ENCODE measurements around the gene AUTS2.

The AUTS2 gene

DNA sequence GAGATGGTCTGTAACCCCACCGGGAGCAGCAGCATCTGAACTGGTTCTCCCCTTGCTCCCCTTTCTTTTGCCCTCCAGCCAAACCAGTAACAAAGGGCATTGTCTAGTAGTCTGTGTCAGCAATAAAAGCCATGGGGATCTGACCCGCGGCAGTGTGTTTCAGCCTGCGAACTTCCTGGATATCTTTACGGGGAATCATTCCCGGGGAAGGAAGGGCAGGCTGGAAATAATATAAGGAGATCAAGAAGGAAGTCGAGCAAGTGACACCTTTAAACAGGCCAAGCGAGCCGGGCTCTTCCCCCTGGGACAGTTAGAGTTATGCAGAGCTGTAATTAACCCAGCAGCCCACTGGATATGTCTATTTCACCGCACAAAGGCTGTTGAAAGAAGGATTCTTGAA lies 872.5 kb downstream of the AUTS2 start:
- DNase-seq (ENCODE audit: low read depth) = no peak

DNA sequence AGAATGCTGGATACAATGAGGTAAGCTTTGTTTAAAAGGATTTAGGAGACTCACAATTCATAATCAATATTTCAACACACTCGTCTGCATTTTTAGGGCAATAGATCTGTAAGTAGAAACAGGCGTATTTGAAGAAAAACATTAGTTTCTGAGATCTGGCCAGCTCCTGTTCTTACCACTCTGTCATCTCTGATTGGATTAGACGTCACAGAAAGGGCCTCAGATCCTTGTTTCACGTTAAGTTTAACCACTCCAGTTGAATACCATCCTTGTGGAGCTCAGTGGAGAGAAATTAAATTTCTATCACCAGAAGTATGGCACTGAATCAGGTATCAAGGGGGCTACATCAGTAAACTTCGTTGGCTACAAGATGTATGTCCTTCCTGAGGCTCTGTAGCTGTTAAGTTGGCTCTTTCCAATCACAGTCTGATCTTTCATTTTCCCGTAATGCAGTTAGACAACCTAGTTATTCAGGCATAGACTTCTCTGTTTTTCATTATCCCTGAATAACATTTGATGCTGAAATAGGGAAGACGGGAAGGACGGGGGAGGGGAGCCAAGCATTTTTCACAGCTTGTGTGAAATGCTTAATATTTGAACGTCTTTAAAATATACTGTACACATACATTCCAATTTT lies 874.4 kb downstream of the AUTS2 start:
- DNase-seq (ENCODE audit: low read depth) = no peak

DNA sequence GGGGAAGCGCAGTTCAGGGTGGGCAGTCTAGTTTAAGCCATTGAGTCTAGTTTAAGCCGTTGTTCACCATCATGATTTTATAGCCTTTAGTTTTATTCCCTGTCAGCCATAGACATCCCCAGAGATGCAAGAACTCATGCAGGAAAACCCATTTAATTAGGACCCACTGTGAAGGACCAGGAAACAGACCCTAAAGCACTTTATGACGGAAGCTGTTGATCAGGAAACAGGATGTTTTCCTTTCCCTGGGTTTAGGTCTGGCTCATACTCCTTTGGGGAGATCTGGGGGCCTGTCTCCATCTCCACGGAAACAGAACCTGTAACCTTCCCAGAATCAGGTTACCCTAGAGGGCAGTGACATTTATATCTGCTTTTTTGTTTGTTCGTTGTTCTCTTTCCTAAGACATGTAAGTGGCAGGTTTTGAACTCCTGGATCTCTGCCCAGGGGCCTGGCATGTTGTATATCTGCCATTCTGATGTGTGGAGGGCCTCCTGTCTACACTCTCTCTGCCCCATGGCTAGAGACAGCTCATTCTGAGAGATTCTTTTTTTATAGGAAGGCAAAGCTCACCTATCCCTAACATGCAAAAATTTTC lies 876.5 kb downstream of the AUTS2 start:
- DNase-seq (ENCODE audit: low read depth) = no peak

DNA sequence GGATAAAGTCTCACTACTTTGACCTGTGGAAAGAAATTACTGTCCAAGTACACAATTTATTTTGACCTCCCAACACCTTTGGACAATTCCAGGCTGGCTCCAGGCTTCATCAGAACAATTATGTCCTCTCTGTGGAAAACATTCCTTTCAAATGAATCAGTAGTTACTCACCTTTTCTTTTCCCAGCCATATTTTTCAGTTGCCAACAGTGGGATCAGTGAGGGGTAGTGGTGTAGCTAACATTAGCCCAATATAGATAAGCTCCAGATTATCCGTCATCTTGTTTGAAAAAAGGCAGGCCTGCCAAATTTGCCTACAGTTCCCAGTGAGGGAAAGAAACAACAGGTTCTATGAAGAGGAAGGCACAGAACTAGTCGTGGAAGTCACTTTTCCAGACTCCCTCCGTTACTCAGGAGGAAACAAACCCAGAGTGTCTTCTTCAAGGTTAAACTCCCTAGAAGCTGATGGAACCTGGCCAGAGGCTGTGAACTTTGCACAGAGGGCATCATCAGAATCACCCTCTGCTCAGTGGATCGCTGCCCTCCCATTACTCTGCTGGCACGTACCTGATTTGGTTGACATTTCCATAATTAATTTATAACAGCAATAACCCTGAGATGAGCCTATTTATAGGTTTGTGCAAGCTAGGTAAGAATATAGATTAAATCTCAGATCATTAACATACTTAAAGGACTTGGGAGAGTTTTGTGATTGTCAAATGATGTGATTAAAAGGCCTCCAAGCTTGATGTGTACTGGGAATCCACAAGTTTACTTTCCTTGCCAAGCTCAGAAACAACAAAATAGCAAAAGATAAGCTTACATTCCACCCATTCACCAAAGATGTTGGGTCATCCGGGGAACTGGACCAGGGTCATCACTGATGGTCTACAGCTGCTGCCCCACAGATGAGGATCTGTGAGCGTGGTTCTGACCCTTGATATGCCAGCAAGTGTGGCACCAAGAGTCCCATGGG lies 879.0 kb downstream of the AUTS2 start:
- no peak for DNase-seq (ENCODE audit: low read depth)

DNA sequence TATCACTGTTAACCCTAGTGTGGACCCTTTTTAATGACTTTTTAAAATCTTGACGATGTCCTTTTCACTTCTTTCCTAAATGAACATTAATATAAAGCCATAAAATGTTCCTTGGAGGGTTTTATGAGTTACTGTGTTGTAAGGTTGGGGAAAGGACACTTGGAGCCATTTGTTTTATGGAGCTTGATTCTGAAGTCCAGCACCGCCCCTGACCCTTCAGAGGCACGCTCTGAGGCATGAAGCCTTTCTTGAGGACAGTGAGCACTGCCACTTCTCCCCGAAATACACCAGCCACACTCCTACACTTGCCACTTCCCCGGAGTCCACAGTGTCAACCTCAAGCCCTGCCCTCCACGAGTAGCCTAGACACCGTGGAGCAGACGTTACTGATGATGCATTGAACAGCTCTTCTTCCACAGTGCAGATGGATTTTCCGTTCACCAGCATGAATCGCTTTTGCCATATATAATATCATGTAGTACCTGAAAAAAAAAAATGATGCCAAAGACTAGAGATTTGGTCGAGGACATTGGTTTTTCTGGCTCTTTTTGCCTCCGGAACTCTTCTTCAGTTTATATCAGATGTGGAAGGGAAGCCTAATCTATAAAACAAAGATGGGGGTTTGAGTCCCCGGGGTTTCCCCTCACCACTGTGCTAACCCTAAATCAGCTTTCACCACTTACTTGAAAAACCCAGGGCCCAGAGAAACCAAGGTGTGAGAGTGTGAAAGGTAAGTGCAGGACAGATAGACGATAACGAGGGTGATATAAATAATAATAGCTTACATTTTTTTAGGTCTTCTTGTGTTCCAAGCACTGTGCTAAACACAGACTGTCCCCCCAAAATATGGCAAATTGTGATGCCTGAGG lies 881.1 kb downstream of the AUTS2 start:
- DNase-seq (ENCODE audit: low read depth) = no peak

DNA sequence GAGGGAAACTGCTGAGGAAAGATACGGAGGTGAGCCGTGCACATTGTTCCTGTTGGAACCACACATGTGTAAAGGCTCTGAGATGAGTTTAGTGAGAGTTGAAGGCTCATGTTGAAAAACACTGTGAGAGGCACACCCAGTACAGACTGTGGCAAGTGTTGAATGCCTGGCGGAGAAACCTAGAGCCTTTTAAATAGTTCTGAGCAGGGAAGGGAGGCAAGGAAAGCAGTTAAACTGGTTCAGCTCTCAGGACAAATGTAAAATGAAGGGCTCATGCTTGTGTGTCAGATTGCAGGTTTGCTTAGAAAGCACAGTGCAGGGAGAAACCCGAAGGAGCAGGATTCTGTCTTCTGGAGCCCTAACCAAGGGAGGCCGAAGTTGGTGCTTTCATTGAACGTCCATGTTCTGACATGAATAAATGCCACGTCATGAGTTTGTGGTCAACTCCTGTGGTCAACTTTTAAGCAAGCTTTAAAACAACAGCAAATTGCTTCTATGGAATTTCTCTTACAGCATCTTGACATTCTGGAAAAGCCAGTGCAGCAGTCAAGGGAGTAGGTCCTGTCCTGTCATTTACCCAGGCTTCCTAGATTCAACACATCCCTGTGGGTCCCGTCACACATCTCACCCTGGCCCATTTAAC lies 882.8 kb downstream of the AUTS2 start:
- DNase-seq (ENCODE audit: low read depth) = no peak

DNA sequence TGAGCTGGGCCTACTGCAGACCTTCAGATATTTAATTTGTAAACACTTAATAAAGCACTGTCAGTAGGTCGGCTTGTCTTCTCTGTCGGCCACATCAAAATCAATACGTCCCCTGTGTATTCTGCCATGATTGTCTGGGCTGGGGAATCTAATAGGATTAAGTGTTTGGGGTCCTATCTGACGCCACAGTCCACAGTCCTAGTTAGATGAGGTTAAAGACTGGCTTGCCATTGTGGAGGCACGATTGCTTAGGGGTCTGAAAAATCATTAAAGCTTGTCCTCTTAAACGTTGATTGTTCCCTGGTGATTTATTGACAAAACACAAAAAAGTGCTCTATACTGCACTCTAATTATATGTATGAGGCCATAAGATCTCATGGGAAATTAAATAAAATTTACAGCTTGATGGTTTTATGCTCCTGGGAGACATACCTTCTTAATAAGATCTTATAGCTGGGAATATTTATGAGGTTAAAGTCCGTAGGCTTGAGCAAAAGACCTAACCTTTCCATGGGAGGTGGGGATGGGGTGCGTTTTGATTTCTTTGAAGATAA lies 883.4 kb downstream of the AUTS2 start:
- DNase-seq (ENCODE audit: low read depth) = no peak

DNA sequence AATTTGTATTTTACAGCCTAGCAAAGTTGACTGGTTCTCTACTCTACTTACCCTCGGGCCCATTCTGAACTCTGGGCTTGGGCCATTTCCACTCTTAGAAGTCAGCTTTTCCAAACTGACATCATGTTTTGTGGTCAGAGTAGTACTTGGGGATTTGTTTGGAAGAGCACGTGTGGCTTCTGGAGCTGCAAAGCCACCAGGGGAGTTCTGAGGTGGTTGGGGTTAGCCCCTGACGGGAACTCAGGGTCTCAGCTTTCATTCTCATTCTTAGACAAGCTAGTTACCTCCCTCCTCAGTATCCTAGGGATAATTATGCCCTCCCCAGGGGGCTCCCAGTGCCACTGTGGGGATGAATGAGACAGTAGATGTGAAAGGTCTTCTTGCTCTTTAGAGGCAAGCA lies 886.0 kb downstream of the AUTS2 start:
- no peak for DNase-seq (ENCODE audit: low read depth)

DNA sequence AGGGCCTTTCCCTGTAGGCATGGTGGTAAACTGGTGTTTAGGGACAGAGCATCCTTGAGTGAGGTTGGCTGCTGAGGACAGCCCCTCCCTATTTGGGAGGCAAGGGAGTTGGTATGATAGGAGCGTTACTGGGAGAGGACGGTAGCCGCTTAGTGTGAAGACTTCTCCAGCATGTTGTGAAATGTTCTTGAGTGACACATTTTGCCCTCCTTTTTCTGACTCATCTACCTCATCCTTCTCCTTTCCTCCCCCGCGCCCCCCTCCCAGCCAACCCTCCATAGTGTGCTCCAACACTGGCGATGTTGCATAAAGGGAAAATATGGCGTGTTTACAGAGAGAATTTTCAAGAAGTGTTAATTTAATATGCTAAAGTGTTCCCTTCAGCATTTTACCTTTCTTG lies 888.7 kb downstream of the AUTS2 start:
- no peak for DNase-seq (ENCODE audit: low read depth)

DNA sequence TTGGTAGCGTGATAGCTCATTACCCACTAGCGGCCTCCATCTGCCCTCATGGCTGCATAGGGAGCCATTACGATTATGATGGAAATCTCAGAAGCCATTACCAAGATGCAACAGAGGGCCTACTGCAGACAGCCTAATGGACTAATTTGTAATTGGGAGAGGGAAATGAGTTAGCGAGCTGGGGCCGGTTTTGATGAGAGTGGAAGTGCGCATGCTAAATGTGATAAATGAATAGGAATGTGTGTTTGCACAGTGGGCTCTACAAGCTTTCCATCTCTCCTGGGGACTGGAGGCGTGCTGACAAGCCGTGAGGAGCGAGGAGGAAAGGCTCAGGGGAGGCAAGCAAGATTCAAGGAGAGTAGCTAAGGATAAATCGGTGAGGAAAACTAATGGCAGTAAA lies 889.2 kb downstream of the AUTS2 start:
- DNase-seq (ENCODE audit: low read depth) = no peak

DNA sequence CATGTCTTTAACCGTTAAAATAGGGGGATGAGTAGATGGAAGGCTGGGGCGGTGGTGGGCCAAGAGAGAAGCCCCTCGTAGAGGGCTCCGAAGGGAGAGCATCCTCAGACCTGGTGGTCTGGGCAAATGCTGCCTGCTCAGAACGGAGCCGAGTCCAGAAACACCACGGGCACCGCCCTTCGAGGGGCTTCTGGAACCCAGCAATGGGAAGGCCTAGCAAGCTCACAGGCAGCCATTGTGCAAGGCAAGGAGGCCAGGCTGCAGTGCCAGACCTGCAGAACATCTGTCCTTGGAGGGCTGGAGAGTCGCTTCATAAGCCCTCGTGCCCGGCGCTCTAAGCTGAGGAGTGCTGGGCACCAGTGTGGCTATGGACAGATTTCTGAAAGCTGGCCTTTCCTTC lies 889.6 kb downstream of the AUTS2 start:
- no peak for DNase-seq (ENCODE audit: low read depth)

DNA sequence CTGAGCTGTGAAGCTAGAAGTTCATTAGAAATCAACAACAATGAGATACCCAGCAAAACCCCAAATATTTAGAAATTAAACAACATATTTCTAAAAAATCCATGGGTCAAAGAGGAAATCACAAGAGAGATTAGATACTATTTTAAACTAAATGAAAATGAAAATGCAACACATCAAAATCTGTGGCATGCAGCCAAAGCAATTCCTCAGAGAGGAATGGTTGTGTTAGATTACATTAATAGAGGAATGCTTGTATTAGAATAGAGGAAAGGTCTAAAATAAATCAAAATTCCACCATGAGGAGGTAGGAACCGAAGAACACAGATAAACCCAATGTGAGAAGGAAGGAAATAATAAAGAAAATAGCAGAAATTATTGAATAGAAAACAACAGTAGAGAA lies 891.5 kb downstream of the AUTS2 start:
- DNase-seq (ENCODE audit: low read depth) = no peak

DNA sequence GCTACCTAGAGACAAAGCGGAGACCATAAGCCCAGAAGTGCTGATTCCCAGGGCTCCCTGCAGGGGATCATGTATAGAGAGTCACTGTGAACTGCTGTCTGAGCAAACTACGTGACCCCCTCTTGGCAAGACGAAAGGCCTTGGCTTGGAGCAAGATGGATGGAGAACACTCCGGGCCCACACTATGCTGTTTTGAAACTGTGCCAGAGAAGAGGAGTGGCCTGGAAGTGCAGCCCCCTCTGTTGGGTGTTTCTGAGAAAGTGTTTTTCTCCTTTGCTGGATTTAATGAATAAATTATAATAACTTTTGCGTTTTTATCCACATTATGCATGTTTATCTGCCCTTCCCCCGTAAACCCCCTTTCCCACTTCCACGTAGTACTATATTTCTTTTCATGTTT lies 894.4 kb downstream of the AUTS2 start:
- no peak for DNase-seq (ENCODE audit: low read depth)

DNA sequence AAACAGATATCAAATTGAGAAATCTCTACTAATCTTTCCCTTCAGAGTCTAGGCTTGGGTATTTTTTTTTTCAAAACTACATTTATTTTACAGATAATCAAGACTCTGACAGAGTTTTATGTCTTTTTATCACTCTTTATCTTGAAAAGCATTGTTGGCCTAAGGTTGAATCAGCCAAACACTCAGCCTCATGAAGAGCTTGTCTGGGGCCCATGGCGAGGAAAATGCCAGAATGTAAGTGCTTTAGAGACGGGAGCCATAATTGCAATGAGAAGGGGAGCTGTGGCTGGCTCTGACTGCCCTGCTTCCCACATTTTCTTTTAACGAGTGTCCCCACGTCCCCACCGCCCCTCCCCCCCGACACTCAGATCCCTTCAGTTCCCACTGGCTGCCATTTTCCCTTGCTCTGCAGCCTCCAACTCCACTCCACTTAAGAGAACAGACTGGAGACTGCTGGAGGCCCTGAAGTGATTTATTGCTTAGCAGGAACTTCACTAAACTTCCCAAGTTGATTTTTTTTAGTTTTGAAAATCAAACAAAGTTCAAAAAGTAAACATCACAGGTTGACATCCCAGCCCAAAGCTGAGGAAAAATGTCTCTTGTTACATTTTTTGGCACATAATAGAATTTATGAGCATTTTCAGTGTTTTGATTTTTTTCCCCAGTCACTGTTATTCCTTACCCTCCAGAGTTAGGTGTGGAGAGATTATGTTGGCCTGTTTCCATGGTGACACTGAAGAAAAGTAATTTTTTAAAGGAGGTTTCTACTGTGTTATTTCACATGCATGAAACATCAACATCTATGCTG lies 896.2 kb downstream of the AUTS2 start:
- DNase-seq (ENCODE audit: low read depth) = no peak

DNA sequence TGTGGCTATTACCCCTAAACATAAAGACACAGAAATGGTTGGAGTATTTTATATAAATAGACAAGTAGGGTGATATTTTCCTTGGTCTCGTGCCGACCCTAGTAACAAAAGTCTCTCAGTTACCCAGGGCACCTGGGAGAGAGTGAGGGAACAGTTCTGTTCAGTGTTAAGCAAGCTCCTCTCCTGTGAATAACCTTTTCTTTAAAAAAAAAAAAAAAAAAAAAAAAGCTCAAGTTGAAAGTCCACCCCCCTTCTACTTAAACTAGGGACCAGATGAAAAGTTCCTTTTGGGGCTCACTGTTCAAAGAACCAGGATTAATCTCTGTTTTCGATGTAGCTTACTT lies 896.7 kb downstream of the AUTS2 start:
- no peak for DNase-seq (ENCODE audit: low read depth)

DNA sequence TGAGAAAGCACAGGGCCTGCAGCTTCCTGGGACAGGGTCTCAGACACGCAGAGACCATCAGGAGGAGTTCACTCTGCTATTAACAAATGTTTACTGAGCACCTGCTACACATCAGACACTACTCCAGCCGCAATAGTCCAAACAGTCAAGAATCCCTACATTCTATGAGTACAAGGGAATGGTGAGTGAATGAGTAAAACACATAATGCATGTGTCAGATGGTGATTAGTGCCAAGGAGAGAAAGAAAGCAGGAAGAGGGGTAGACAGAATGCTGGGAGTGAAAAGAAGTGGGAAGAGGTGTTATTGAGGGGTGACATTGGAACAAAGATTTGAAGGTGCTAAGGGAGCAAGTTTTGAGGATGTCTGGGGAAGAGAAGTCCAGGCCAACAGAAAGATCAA lies 899.5 kb downstream of the AUTS2 start:
- DNase-seq (ENCODE audit: low read depth) = no peak

DNA sequence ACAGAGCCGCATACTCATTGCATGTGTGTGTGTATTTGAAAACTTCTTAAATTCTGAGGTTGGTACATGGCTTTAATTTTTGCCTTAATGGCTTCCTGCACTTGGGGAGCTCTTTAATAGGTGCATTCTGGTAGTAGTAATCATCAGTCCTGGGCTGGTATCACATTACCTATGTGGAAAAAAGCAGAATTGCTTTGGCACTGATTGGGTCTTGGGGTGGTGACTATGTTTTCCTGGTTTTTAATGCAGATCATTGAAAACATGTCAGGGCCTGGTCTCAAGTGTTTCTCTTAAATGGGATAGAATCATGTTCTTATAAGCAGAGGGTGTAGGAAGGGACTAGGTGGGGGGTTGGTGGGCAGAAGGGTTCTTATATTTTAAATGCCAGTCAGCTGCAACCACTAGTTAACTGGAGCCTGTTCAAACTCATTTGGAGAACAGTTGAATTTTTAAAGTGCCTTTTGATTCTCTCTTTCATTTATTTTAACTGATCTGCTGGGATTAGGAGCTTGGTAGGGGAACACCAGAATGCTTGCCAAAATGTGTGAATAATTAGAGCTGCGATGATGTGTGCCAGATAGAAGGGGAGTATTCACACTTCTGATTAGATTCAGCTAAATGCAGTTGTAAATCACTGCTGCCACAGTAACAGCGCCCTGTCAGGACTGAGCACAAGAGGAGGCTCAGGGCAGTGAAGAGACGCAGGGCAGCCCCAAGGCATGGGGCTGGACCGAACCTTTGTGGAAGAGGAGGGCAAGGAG lies 900.1 kb downstream of the AUTS2 start:
- no peak for DNase-seq (ENCODE audit: low read depth)

DNA sequence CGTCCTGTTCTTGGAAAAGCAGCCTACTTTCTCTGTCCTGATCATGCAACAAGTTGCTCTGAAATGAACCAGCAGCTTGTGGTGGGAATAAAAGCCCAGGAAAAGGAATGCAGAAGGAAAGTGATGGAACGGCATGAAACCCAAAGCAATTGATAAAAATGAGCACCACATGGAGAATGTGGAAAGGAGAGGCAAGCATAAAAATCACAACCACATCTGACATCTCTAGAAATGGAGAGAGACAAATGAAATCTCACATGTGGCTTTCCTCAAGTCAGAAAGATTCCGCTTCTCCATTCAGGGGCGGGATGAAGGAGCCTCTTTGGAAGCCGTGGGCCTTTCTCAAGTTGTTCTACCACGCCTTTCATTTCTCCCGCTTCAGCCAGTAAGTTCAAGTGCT lies 902.0 kb downstream of the AUTS2 start:
- DNase-seq (ENCODE audit: low read depth) = no peak

DNA sequence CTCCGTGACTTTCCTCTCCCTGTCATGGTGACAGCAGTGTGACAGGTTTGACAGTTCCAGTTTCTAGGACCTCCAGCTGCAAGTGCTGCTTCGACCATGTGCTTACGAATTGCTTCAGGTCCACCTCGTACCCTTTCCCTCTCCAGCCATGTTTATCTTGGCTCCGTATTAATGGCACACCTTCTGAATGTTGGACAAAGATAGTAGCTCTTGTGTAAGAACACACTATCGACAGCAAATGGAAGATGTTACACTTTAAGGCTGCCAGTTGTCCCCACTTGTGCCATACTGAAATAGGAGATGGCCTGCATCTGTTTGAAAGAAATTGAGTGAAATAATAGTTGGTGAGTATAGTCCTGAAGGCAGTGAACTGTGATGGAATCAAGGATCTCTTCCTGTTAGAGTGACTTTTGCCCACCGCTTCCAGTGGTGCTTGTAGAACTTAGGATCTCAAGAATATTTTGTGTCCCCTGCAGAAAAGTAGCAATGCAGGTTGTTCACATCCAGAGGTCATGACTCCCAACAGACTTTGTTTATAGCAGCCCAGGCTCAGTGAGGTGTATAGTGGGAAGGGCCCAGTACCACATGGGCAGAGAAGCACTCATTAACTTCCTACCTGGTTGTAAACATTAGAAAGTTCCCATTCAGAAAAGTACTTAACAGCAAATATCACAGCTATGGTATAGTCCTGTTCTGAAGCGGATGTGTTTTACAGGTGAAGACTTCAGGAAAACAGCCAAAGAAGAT lies 904.0 kb downstream of the AUTS2 start:
- DNase-seq (ENCODE audit: low read depth) = no peak
